HEK293T (cell line): ENCODE results near the gene SLC35A2.

ENCODE experiments used
- CTCF ChIA-PET: fragments of 350-600 bp; formaldehyde crosslinking; extraction: SDS; loops from one replicate; lab custom pipeline; 2021; ENCODE audit warnings: antibody characterized with exemption, inconsistent platforms; lab: Yijun Ruan, JAX
- POLR2A ChIA-PET: fragments of 350-600 bp; formaldehyde crosslinking; extraction: SDS; loops from one replicate; lab custom pipeline; 2020; ENCODE audit warnings: antibody characterized with exemption, inconsistent platforms; lab: Yijun Ruan, JAX
- DNase-seq: peaks from one replicate; pipeline ENCODE4 v3.0.0; 2012; ENCODE audit warnings: mixed read lengths; ENCODE audit errors: extremely low spot score
- ARNT ChIP-seq: fragments of 450-650 bp; IDR thresholded peaks from 2 replicates; pipeline ENCODE4 v1.6.1; 2017; ENCODE audit warnings: mild to moderate bottlenecking
- BHLHE40 ChIP-seq: fragments of 450-650 bp; IDR thresholded peaks from 2 replicates; pipeline ENCODE4 v1.6.1; 2016; ENCODE audit warnings: mild to moderate bottlenecking, moderate library complexity, borderline replicate concordance
- CTBP1 ChIP-seq: fragments of 450-650 bp; IDR thresholded peaks from 2 replicates; pipeline ENCODE4 v1.6.1; 2016; ENCODE audit warnings: borderline replicate concordance
- ELF4 ChIP-seq: fragments of 450-650 bp; IDR thresholded peaks from 2 replicates; pipeline ENCODE4 v1.6.1; 2017; ENCODE audit warnings: antibody characterized with exemption
- FOXA1 ChIP-seq: fragments of 450-650 bp; IDR thresholded peaks from 2 replicates; pipeline ENCODE4 v1.6.1; 2016; ENCODE audit warnings: mild to moderate bottlenecking
- FOXK2 ChIP-seq: fragments of 450-650 bp; IDR thresholded peaks from 2 replicates; pipeline ENCODE4 v1.6.1; 2016; ENCODE audit warnings: mild to moderate bottlenecking
- FOXM1 ChIP-seq: fragments of 450-650 bp; IDR thresholded peaks from 2 replicates; pipeline ENCODE4 v1.6.1; 2017; ENCODE audit warnings: mild to moderate bottlenecking, borderline replicate concordance
- HDGF ChIP-seq: fragments of 450-650 bp; IDR thresholded peaks from 2 replicates; pipeline ENCODE4 v1.6.1; 2017; ENCODE audit warnings: antibody characterized with exemption, borderline replicate concordance
- L3MBTL2 ChIP-seq: fragments of 450-650 bp; conservative IDR thresholded peaks from 2 replicates; pipeline ENCODE4 v1.6.1; 2016; ENCODE audit warnings: mild to moderate bottlenecking
- LEF1 ChIP-seq: fragments of 450-650 bp; IDR thresholded peaks from 2 replicates; pipeline ENCODE4 v1.6.1; 2017; ENCODE audit warnings: mild to moderate bottlenecking, borderline replicate concordance
- NFRKB ChIP-seq: fragments of 450-650 bp; IDR thresholded peaks from 2 replicates; pipeline ENCODE4 v1.6.1; 2016; ENCODE audit warnings: mild to moderate bottlenecking, moderate library complexity
- PKNOX1 ChIP-seq: fragments of 450-650 bp; IDR thresholded peaks from 2 replicates; pipeline ENCODE4 v1.6.1; 2016
- SP1 ChIP-seq: fragments of 450-650 bp; IDR thresholded peaks from 2 replicates; pipeline ENCODE4 v1.6.1; 2017
- SUZ12 ChIP-seq: fragments of 450-650 bp; IDR thresholded peaks from 2 replicates; pipeline ENCODE4 v1.6.1; 2016; ENCODE audit warnings: mild to moderate bottlenecking
- TARDBP ChIP-seq: fragments of 450-650 bp; IDR thresholded peaks from 2 replicates; pipeline ENCODE4 v1.6.1; 2016
- ZNF384 ChIP-seq: fragments of 450-650 bp; IDR thresholded peaks from 2 replicates; pipeline ENCODE4 v1.6.1; 2016

SLC35A2 gene

GRCh38 chrX:48914593-48915493 is 3.4 kb upstream of the SLC35A2 start:
- POLR2A ChIA-PET: interaction anchor here (0.8 kb wide), 1 partner anchor 43 kb away, joined by 3 read pairs; no protein-coding TSS in a partner anchor
- TF ChIP-seq SP1 (no peak), L3MBTL2 (no peak), ZNF384 (no peak), FOXK2 (no peak), TARDBP (no peak), SUZ12 (no peak), HDGF (no peak), LEF1 (no peak), FOXM1 (no peak), ELF4 (no peak), PKNOX1 (no peak), NFRKB (no peak)
- CTCF ChIA-PET: no interaction called here
- DNase-seq: no peak

GRCh38 chrX:48913605-48914366 is 2.3 kb upstream of the SLC35A2 start:
- TF ChIP-seq TARDBP (no peak), NFRKB (no peak), LEF1 (no peak)
- POLR2A ChIA-PET: no interaction called here
- no peak for DNase-seq
- CTCF ChIA-PET: no interaction called here

GRCh38 chrX:48910926-48911411 is 477 bp downstream of the SLC35A2 start:
- TF ChIP-seq NFRKB (no peak), TARDBP (no peak), ELF4 (no peak), LEF1 (no peak), FOXK2 (no peak), L3MBTL2 (no peak), FOXA1 (no peak), BHLHE40 (no peak), FOXM1 (no peak), SP1 (no peak), PKNOX1 (no peak), HDGF (no peak), ZNF384 (no peak), SUZ12 (no peak), CTBP1 (no peak), ARNT (no peak)
- ChIA-PET CTCF (no interaction called here), POLR2A (interaction anchor here (1.0 to 2.6 kb wide), 6 partner anchors 7 to 174 kb away, joined by 3 to 26 read pairs (median 6); partner anchors contain the start of genes PQBP1 and TIMM17B)
- DNase-seq: no peak

- TF ChIP-seq L3MBTL2 (no peak), NFRKB (no peak), ELF4 (no peak), FOXM1 (no peak), SUZ12 (no peak), LEF1 (no peak), HDGF (no peak), FOXK2 (no peak), CTBP1 (no peak), ZNF384 (no peak), TARDBP (no peak), FOXA1 (no peak), SP1 (no peak), PKNOX1 (no peak), ARNT (no peak), BHLHE40 (no peak)
Observed at GRCh38 chrX:48909703-48910294, 1.6 kb downstream of the SLC35A2 start.

GRCh38 chrX:48908600-48908999 is 2.8 kb downstream of the SLC35A2 start:
- ChIA-PET POLR2A (no interaction called here), CTCF (no interaction called here)
- TF ChIP-seq HDGF: no peak
- no peak for TF ChIP-seq FOXM1
- TF ChIP-seq L3MBTL2: no peak
- no peak for DNase-seq

More at GRCh38 chrX:48909703-48910294, 1.6 kb downstream of the SLC35A2 start:
- DNase-seq: no peak
- ChIA-PET POLR2A (no interaction called here), CTCF (no interaction called here)
